ENCODE measurements around the gene GOLGA1.

GOLGA1 gene

DNA sequence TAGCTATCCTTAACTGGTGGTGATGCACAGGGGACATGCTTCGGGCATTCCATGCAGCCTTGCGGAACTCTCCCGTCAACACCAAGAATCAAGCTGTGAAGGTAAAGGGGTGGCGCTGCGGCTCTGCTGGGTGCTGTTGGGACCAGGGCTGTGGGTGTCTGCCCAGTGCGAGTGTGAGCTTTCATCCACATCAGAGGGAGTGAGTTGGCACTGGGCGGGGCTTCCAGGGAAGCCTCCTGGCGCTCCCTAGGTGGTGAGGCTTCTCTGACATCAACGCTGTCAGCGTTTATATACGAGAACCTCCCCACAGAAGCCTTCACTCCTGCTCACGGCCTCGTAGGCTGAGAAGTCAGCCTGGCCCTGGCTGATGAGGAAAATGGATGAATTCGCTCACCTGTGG is 67.2 kb downstream of the GOLGA1 start:
- Histone ChIP-seq H3K4me3 (no peak overlapping the region), H3K27ac (no peak overlapping the region), H3K9ac (ENCODE audit: insufficient read length) (no peak overlapping the region), H3K36me3 (ENCODE audit: insufficient read depth, low read length) (peaks cover 61% of the 10 kb centered on the region), H3K9me3 (ENCODE audit: low read depth, low read length) (no peaks in the 10 kb centered on the region)
- no peak for DNase-seq (ENCODE audit: low read depth, low spot score)
- TF ChIP-seq FOXP2 (optimal IDR thresholded peaks at IDR 0.05; ENCODE audit: control extremely low read depth, extremely low read length, insufficient read depth): no peak
- TF ChIP-seq POLR2AphosphoS5 (IDR thresholded peaks at IDR 0.05; ENCODE audit: borderline replicate concordance, low read depth, low read length): no peak
- no peak for TF ChIP-seq EZH2 (IDR thresholded peaks at IDR 0.05)

DNA sequence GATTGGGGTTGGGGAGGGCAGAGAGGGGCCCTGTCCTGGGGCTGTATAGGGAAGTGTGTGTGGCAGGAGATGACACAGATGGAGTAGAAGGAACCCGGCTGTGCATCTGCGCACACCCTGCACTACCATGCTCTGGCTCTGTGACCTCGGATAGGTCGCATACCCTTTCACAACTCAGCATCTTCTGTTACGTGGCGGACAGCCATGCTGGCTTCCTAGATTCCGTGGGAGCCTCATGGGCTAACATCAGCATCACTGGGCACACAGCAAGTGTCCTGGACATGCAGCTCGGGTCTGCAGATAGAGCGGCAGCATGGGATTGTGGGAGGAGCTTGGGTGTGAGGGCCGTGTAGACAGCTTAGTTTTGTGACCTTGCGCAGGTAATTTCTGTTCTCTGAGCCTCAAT is 69.7 kb downstream of the GOLGA1 start:
- H3K36me3 ChIP-seq (ENCODE audit: insufficient read depth, low read length): peaks cover 37% of the 10 kb centered on the region
- H3K9me3 ChIP-seq (ENCODE audit: low read depth, low read length): no peaks in the 10 kb centered on the region
- DNase-seq (ENCODE audit: low read depth, low spot score): no peak
- H3K4me3 ChIP-seq: peak overlapping the region; percentile 83; the same call in 1 of the 2 replicates
- TF ChIP-seq POLR2AphosphoS5 (IDR thresholded peaks at IDR 0.05; ENCODE audit: borderline replicate concordance, low read depth, low read length) (no peak; the same call in 1 of the 2 replicates), EZH2 (IDR thresholded peaks at IDR 0.05) (no peak), FOXP2 (optimal IDR thresholded peaks at IDR 0.05; ENCODE audit: control extremely low read depth, extremely low read length, insufficient read depth) (no peak)
- H3K27ac ChIP-seq: no peak overlapping the region
- H3K9ac ChIP-seq (ENCODE audit: insufficient read length): no peak overlapping the region

DNA sequence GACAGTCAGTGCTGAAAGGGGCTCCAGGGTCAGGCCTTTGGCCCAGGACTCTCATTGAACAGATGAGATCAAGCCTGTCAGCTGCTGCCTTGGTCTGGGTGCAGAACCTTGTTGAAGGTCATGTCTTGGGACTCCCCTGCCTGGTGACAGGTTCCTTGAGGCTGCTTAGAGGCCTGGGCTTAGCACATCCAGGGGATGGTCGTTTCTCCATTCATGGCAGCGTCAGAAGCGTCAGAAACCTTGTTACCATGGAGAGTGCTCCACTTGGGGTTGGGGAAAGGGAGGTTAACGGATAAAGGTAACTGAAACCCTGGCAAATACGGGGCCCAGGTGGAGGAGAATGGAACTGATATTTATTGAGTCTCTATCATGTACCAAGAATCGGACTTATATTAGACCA is 70.2 kb downstream of the GOLGA1 start:
- Histone ChIP-seq H3K27ac (peak overlapping the region; percentile 71), H3K36me3 (ENCODE audit: insufficient read depth, low read length) (peaks cover 34% of the 10 kb centered on the region), H3K4me3 (peak overlapping the region; percentile 83), H3K9me3 (ENCODE audit: low read depth, low read length) (no peaks in the 10 kb centered on the region), H3K9ac (ENCODE audit: insufficient read length) (peak overlapping the region; percentile 97)
- no peak for TF ChIP-seq POLR2AphosphoS5 (IDR thresholded peaks at IDR 0.05; ENCODE audit: borderline replicate concordance, low read depth, low read length)
- no peak for TF ChIP-seq EZH2 (IDR thresholded peaks at IDR 0.05)
- TF ChIP-seq FOXP2 (optimal IDR thresholded peaks at IDR 0.05; ENCODE audit: control extremely low read depth, extremely low read length, insufficient read depth): no peak
- DNase-seq (ENCODE audit: low read depth, low spot score): no peak

DNA sequence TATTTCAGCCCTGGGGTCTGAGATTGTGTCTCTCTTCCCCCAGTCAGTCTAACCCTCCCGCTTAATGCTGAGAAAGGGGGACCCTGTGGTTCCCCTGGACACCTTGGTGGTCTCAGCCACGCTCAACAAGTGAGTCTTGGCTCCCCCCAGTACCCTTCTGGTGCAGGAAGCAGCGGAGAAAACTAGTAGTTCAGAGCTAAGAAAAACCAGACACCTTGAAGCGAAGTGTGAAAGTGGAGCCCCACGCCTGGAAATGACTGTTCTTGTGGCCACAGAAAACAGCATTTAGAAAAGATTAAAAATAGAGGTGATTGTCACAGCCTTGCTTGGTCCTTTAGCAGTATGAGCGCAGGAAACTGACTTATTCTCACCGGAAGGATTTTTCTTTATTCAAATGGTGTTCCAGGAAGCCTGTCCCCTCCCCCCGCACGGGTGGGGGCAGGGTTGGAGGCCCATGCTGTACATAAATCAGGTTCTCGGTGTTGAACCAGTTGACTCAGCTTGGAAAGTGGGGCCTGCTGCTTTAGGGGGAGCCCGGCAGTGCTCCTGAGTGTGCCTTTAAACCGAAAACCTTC is 70.8 kb downstream of the GOLGA1 start:
- peaks cover 27% of the 10 kb centered on the region for H3K36me3 ChIP-seq (ENCODE audit: insufficient read depth, low read length)
- H3K9ac ChIP-seq (ENCODE audit: insufficient read length): peak overlapping the region; percentile 97
- no peaks in the 10 kb centered on the region for H3K9me3 ChIP-seq (ENCODE audit: low read depth, low read length)
- H3K4me3 ChIP-seq: peak overlapping the region; percentile 83
- TF ChIP-seq EZH2 (IDR thresholded peaks at IDR 0.05) (no peak), FOXP2 (optimal IDR thresholded peaks at IDR 0.05; ENCODE audit: control extremely low read depth, extremely low read length, insufficient read depth) (no peak), POLR2AphosphoS5 (IDR thresholded peaks at IDR 0.05; ENCODE audit: borderline replicate concordance, low read depth, low read length) (no peak)
- no peak for DNase-seq (ENCODE audit: low read depth, low spot score)
- peak overlapping the region; percentile 71 for H3K27ac ChIP-seq

DNA sequence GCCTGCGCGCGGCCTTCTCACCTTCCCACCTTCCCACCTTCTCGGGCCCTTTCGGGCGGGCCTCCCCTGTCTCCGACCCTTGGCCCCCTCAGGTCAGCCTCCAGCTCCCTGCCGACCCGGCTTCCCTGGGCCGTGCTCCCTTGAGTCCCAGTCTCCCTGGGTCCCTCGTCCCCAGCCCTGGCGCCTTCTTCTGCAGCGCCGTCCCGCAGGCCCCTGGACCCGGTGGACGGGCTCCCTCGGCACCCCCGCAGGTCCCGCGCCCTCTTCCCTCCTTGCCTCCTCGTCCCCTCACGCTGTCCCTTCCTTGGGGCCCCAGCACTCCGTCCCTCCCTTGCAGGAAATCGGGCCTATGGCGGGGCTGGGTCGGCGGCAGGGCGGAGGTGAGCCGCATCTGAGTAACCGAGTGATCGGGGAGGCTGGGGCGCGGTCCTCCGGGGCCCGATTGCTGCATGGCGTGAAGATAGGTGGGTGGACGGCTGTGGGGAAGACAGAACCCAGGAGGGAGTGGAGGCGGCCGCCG is 71.4 kb downstream of the GOLGA1 start:
- TF ChIP-seq EZH2 (IDR thresholded peaks at IDR 0.05) (no peak), POLR2AphosphoS5 (IDR thresholded peaks at IDR 0.05; ENCODE audit: borderline replicate concordance, low read depth, low read length) (no peak), FOXP2 (optimal IDR thresholded peaks at IDR 0.05; ENCODE audit: control extremely low read depth, extremely low read length, insufficient read depth) (no peak)
- H3K9ac ChIP-seq (ENCODE audit: insufficient read length): peak overlapping the region; percentile 97
- H3K27ac ChIP-seq: peak overlapping the region; percentile 71; the same call in 1 of the 2 replicates

DNA sequence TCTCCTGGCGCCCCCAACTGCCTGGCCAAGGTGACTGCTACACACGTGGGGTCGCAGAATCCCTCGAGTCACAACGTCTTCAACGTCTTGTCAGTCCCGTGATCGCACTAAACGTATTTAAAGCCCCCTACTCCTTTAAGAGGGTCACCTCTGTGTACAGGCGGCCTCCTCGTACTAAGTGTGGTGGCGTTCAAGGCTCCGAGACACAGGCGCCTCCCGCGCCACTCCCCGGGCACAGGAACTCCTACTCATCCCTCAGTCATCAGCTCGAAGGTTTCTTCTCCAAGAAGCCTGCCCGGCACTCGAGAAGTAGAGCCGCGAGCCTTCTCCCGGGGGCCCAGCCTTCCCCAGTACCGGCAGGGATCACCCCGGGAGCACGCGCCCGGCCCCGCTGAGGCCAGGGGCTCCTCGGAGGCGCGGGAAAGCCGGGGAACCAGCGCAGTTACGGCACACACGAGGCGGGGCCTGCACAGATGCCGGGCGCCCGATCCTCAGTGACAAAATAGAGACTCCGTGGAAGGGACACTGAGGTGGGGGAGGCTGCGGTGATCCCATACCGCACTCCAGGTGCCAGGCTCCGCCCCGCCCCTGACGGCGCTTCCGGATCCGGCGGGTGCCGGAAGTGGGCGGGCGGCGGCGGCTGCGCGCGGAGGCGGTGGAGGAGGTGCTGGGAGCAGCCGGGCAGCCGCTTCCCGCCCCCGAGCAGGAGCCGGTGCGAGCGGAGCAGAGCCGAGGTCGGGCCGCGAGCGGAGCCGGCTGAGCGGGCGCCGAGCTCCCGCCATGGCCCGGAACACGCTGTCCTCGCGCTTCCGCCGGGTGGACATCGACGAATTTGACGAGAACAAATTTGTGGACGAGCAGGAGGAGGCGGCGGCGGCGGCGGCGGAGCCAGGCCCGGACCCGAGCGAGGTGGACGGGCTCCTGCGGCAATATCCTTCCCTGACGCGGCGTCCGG is 72.1 kb downstream of the GOLGA1 start:
- Histone ChIP-seq H3K9ac (ENCODE audit: insufficient read length) (peak overlapping the region; percentile 97), H3K4me3 (peak overlapping the region; percentile 83)
- TF ChIP-seq FOXP2 (optimal IDR thresholded peaks at IDR 0.05; ENCODE audit: control extremely low read depth, extremely low read length, insufficient read depth) (peak; percentile 18), EZH2 (IDR thresholded peaks at IDR 0.05) (no peak), POLR2AphosphoS5 (IDR thresholded peaks at IDR 0.05; ENCODE audit: borderline replicate concordance, low read depth, low read length) (peak; percentile 90)

More for the DNA sequence above, 71.4 kb downstream of the GOLGA1 start:
- peaks cover 22% of the 10 kb centered on the region for H3K36me3 ChIP-seq (ENCODE audit: insufficient read depth, low read length)
- H3K9me3 ChIP-seq (ENCODE audit: low read depth, low read length): no peaks in the 10 kb centered on the region
- H3K4me3 ChIP-seq: peak overlapping the region; percentile 83
- no peak for DNase-seq (ENCODE audit: low read depth, low spot score)

DNA sequence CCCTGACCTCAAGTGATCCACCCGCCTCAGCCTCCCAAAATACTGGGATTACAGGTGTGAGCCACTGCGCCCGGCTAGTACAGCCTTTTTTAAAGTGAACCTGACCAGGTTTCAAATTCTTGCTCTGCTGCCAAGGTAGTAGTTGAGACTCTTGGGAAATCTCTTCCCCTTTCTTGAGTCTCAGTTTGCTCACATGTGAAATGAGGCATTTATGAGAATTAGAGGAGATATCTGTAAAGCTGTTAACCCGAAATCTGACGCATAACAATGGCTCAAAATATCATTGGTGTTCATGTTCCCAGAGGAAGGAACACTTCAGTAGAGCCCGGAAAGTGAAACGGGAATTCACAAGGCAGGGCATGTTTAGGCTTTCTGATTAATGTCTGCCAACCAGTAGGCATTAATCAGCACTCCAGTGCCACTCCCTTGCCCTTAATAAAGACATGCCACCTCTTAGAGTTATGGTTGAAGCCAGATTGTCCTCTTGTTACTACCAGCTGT is 77.5 kb downstream of the GOLGA1 start:
- no peak for DNase-seq (ENCODE audit: low read depth, low spot score)
- TF ChIP-seq FOXP2 (optimal IDR thresholded peaks at IDR 0.05; ENCODE audit: control extremely low read depth, extremely low read length, insufficient read depth): no peak
- no peak for TF ChIP-seq POLR2AphosphoS5 (IDR thresholded peaks at IDR 0.05; ENCODE audit: borderline replicate concordance, low read depth, low read length)
- no peak for TF ChIP-seq EZH2 (IDR thresholded peaks at IDR 0.05)
- Histone ChIP-seq H3K9ac (ENCODE audit: insufficient read length) (peak overlapping the region; percentile 37), H3K9me3 (ENCODE audit: low read depth, low read length) (no peaks in the 10 kb centered on the region), H3K4me3 (no peak overlapping the region), H3K36me3 (ENCODE audit: insufficient read depth, low read length) (peaks cover 31% of the 10 kb centered on the region), H3K27ac (peak overlapping the region; percentile 70)

More for the DNA sequence above, 72.1 kb downstream of the GOLGA1 start:
- H3K36me3 ChIP-seq (ENCODE audit: insufficient read depth, low read length): peaks cover 18% of the 10 kb centered on the region
- DNase-seq (ENCODE audit: low read depth, low spot score): no peak
- peak overlapping the region; percentile 90 for H3K27ac ChIP-seq
- no peaks in the 10 kb centered on the region for H3K9me3 ChIP-seq (ENCODE audit: low read depth, low read length)

Measured in SK-N-MC (cell line).